Body of pancreas (tissue), 4 donors: ENCODE data around the gene ARNT2. TPM values are rescaled to one million over a fixed set of nuclear protein-coding genes. Genes with fewer than 3 reads are reported as not detected.

Source experiments
- ATAC-seq: fragments of 150-250 bp; one replicate; pipeline ENCODE4 v1.9.1; 2016
- DNase-seq, 4 donors: peaks; one replicate each; pipeline ENCODE4 v3.0.0-alpha.2; 2019
- H3K27ac ChIP-seq, 4 donors: fragments of 200-600 bp; sonication (generic); 1 replicate in 3 of 4; 2 replicates in 1 of 4; pipeline versions ENCODE4 v1.5.1 to v1.6.1; 2016 to 2019; ENCODE audit warnings: mild to moderate bottlenecking in 1 of 4, mixed read lengths in 1 of 4, moderate library complexity in 1 of 4
- H3K27me3 ChIP-seq, 2 donors: fragments of 200-600 bp; sonication (generic); one replicate each; pipeline ENCODE4 v1.6.0; 2016; ENCODE audit warnings: mild to moderate bottlenecking in 1 of 2
- H3K36me3 ChIP-seq, 2 donors: fragments of 200-600 bp; sonication (generic); replicated peaks in 1 of 2; 2 replicates each; pipeline ENCODE4 v1.5.1; 2016; ENCODE audit warnings: low read depth in 2 of 2; ENCODE audit not compliant: insufficient read depth in 1 of 2
- H3K4me1 ChIP-seq: fragments of 200-600 bp; sonication (generic); one replicate; pipeline ENCODE4 v1.6.0; 2016
- H3K4me3 ChIP-seq, 2 donors: fragments of 200-600 bp; sonication (generic); 1 replicate in 1 of 2; 2 replicates in 1 of 2; pipeline ENCODE4 v1.5.1; 2016 to 2019
- H3K9me3 ChIP-seq, 3 donors: fragments of 200-600 bp; sonication (generic); 1 replicate in 2 of 3; 2 replicates in 1 of 3; pipeline ENCODE4 v1.5.1; 2016
- CTCF ChIP-seq, 7 experiments: fragments of 450-650 bp in 4 of 7; fragments of 200-600 bp in 3 of 7; sonication (generic) in 3 of 7; IDR thresholded peaks; one replicate each; pipeline ENCODE4 v1.5.1; 2016 to 2019; ENCODE audit warnings: antibody characterized with exemption in 7 of 7
- POLR2A ChIP-seq, 3 donors: fragments of 450-650 bp; IDR thresholded peaks; one replicate each; pipeline ENCODE4 v1.6.1; 2016; ENCODE audit warnings: antibody characterized with exemption in 3 of 3, mild to moderate bottlenecking in 2 of 3
- WGBS, 2 donors: methylation state at CpG; one replicate each; pipeline ENCODE4 v1.1.5; 2017; 5-methylcytosine and 5-hydroxymethylcytosine counted together
- intact Hi-C: fragments of 100-400 bp; cut with DNase I; formaldehyde crosslinking; loops from one replicate; pipeline ENCODE4 v1.15.1; 2023
- total RNA-seq, 2 donors: library from RNA; depleted of rRNA; stranded (reverse); fragments of >200 nt; gene quantifications; one replicate each; pipeline ENCODE4 v1.1.0, GENCODE V29; 2016

Gene ARNT2
- total RNA-seq, 2 donors from 2014 or later = 5.3 to 5.4 TPM

GRCh38 chr15:80597076-80597475 lies 192.9 kb downstream of the ARNT2 start:
- ATAC-seq (no peak), DNase-seq (no peak)
- Histone ChIP-seq H3K9me3 (no peaks in the 10 kb centered on the region), H3K4me3 (no peak overlapping the region), H3K27me3 (no peaks in the 10 kb centered on the region), H3K27ac (no peak overlapping the region), H3K4me1 (no peaks in the 10 kb centered on the region), H3K36me3 (no peaks in the 10 kb centered on the region)
- intact Hi-C loops = no loop called here
- no peak for TF ChIP-seq CTCF (IDR thresholded peaks at IDR 0.05)
- TF ChIP-seq POLR2A (IDR thresholded peaks at IDR 0.05) = no peak
- WGBS, 2 donors = 89 to 94% methylated on average over 10 of the region's 10 CpGs

- Histone ChIP-seq H3K27ac (no peak overlapping the region), H3K9me3 (no peaks in the 10 kb centered on the region), H3K4me1 (no peaks in the 10 kb centered on the region), H3K27me3 (no peaks in the 10 kb centered on the region), H3K36me3 (no peaks in the 10 kb centered on the region), H3K4me3 (no peak overlapping the region)
- intact Hi-C loops = no loop called here
- no peak for ATAC-seq
- WGBS, 2 donors = 17 to 30% methylated on average over 1 of the region's 1 CpG
- no peak for DNase-seq
- TF ChIP-seq POLR2A (IDR thresholded peaks at IDR 0.05) = no peak
- no peak for TF ChIP-seq CTCF (IDR thresholded peaks at IDR 0.05)
These were observed 195.2 kb downstream of the ARNT2 start for GRCh38 chr15:80599359-80599758.

GRCh38 chr15:80600626-80601025 lies 196.4 kb downstream of the ARNT2 start:
- no peak for TF ChIP-seq POLR2A (IDR thresholded peaks at IDR 0.05)
- TF ChIP-seq CTCF (IDR thresholded peaks at IDR 0.05) = no peak
- WGBS, 2 donors = 70 to 78% methylated on average over 3 of the region's 3 CpGs
- H3K27me3 ChIP-seq = no peaks in the 10 kb centered on the region

GRCh38 chr15:80601256-80601655 lies 197.1 kb downstream of the ARNT2 start:
- intact Hi-C loops = no loop called here
- Histone ChIP-seq H3K9me3 (no peaks in the 10 kb centered on the region), H3K36me3 (no peaks in the 10 kb centered on the region), H3K4me1 (no peaks in the 10 kb centered on the region), H3K27me3 (no peaks in the 10 kb centered on the region), H3K4me3 (no peak overlapping the region), H3K27ac (no peak overlapping the region)
- ATAC-seq (no peak), DNase-seq (no peak)
- TF ChIP-seq CTCF (IDR thresholded peaks at IDR 0.05) (no peak), POLR2A (IDR thresholded peaks at IDR 0.05) (no peak)
- 50 to 54% methylated on average over 4 of the region's 4 CpGs for WGBS, 2 donors

More at GRCh38 chr15:80600626-80601025, 196.4 kb downstream of the ARNT2 start:
- Histone ChIP-seq H3K27ac (no peak overlapping the region), H3K36me3 (no peaks in the 10 kb centered on the region), H3K9me3 (no peaks in the 10 kb centered on the region), H3K4me1 (no peaks in the 10 kb centered on the region), H3K4me3 (no peak overlapping the region)
- intact Hi-C loops = no loop called here
- ATAC-seq (no peak), DNase-seq (no peak)
